MCF 10A (cell line): ENCODE results near the gene DLG2. TPM values are rescaled to one million over a fixed set of nuclear protein-coding genes. Genes with fewer than 3 reads are reported as not detected.

Experiments
- BruUV-seq: library from RNA; stranded (reverse); fragments of 400-500 nt; replicated peaks from 2 replicates; lab custom pipeline; 2021; lab: Mats Ljungman, UMichigan
- CTCF ChIA-PET: fragments of 300-600 bp; sonication (Branson Sonifier 250); formaldehyde crosslinking; extraction: SDS; loops from one replicate; lab custom pipeline; 2021; ENCODE audit warnings: antibody characterized with exemption, inconsistent platforms; lab: Yijun Ruan, JAX
- POLR2A ChIA-PET: fragments of 300-600, 350-650 bp; sonication (Branson Sonifier 250); formaldehyde crosslinking; extraction: SDS; loops from one replicate; lab custom pipeline; 2020; ENCODE audit warnings: antibody characterized with exemption, inconsistent platforms; lab: Yijun Ruan, JAX
- DNase-seq: peaks from one replicate; pipeline ENCODE4 v3.0.0-alpha.2; 2018; ENCODE audit not compliant: unreplicated experiment
- H3K27ac Mint-ChIP-seq: one replicate; pipeline ENCODE4 v1.8.0; 2022; ENCODE audit warnings: mild to moderate bottlenecking, low read depth, mixed read lengths; ENCODE audit not compliant: unreplicated experiment
- H3K27me3 Mint-ChIP-seq: one replicate; pipeline ENCODE4 v1.8.0; 2022; ENCODE audit warnings: mixed read lengths; ENCODE audit not compliant: insufficient read depth, unreplicated experiment
- H3K36me3 Mint-ChIP-seq: one replicate; pipeline ENCODE4 v1.8.0; 2022; ENCODE audit warnings: mild to moderate bottlenecking, moderate library complexity, mixed read lengths; ENCODE audit not compliant: insufficient read depth, unreplicated experiment
- H3K4me1 Mint-ChIP-seq: one replicate; pipeline ENCODE4 v1.8.0; 2022; ENCODE audit warnings: mixed read lengths; ENCODE audit not compliant: insufficient read depth, unreplicated experiment
- H3K4me3 Mint-ChIP-seq: one replicate; pipeline ENCODE4 v1.8.0; 2022; ENCODE audit warnings: mild to moderate bottlenecking, moderate library complexity, mixed read lengths; ENCODE audit not compliant: unreplicated experiment
- H3K9me3 Mint-ChIP-seq: one replicate; pipeline ENCODE4 v1.8.0; 2022; ENCODE audit warnings: mixed read lengths; ENCODE audit not compliant: unreplicated experiment
- intact Hi-C: fragments of 100-400 bp; cut with micrococcal nuclease; formaldehyde crosslinking; loops from 2 replicates; pipeline ENCODE4 v1.14.1; 2022
- total RNA-seq: library from RNA; stranded (reverse); gene quantifications from 2 replicates; pipeline ENCODE4 v1.2.3, GENCODE V29; 2022
- TF ChIP-seq, protein P1 (sequence below): fragments of 200-600 bp; IDR thresholded peaks from one replicate; pipeline ENCODE4 v1.8.0; 2022; ENCODE audit warnings: antibody characterized with exemption, mild to moderate bottlenecking; ENCODE audit not compliant: unreplicated experiment

Gene DLG2
- total RNA-seq, 1 experiment from 2014 or later = 0.26 TPM

DNA sequence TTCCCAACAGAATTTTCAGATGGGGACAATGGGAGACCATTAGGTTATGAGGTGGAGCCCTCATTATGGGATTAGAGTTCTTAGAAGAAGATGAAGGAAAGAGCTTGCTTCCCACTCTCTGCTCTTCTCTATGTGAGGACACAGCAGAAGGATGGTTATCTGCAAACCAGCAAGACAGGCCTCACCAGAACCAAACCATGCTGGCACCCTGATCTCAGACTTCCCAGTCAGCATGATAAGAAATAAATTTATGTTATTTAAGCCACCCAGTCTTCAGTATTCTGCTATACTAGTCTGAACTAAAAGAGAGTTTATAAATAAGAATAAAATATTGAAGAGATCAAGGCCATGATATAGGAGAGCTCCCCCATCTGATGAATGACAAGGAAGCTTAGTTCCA, 1394.6 kb downstream of the DLG2 start:
- H3K27ac Mint-ChIP-seq = no peak overlapping the region
- H3K9me3 Mint-ChIP-seq = peaks cover 13% of the 10 kb centered on the region
- H3K4me3 Mint-ChIP-seq = no peak overlapping the region
- no peaks in the 10 kb centered on the region for H3K4me1 Mint-ChIP-seq
- TF ChIP-seq, protein P1, sequence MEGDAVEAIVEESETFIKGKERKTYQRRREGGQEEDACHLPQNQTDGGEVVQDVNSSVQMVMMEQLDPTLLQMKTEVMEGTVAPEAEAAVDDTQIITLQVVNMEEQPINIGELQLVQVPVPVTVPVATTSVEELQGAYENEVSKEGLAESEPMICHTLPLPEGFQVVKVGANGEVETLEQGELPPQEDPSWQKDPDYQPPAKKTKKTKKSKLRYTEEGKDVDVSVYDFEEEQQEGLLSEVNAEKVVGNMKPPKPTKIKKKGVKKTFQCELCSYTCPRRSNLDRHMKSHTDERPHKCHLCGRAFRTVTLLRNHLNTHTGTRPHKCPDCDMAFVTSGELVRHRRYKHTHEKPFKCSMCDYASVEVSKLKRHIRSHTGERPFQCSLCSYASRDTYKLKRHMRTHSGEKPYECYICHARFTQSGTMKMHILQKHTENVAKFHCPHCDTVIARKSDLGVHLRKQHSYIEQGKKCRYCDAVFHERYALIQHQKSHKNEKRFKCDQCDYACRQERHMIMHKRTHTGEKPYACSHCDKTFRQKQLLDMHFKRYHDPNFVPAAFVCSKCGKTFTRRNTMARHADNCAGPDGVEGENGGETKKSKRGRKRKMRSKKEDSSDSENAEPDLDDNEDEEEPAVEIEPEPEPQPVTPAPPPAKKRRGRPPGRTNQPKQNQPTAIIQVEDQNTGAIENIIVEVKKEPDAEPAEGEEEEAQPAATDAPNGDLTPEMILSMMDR = no peak
- ChIA-PET CTCF (interaction anchor here (0.5 to 1.1 kb wide), 4 partner anchors 10 to 942 kb away, joined by 3 read pairs; no protein-coding TSS in a partner anchor), POLR2A (no interaction called here)
- intact Hi-C loops = no loop called here
- DNase-seq = no peak
- no peaks in the 10 kb centered on the region for H3K27me3 Mint-ChIP-seq
- no peaks in the 10 kb centered on the region for H3K36me3 Mint-ChIP-seq
- BruUV-seq = no TSS peak

DNA sequence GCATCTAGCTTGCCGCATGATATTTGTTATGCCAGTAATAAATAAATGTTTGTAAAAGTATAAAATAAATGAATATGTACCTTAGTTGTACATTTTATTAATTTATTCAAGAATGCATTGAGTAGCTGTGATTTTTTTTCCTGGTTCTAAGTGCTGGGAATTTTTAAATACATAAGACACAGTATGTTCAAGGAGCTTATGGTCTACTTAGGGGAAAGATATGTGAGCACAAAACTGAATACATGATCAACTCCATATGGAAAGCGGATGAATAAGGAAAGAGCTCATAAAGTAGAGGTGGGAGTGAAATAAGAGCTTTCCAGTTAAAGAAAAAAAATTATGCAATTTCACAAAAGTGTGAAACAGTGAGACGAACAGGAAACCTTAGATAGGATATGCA, 1396.7 kb downstream of the DLG2 start:
- H3K4me1 Mint-ChIP-seq = no peaks in the 10 kb centered on the region
- H3K27me3 Mint-ChIP-seq = no peaks in the 10 kb centered on the region
- TF ChIP-seq, protein P1 = no peak
- no peak overlapping the region for H3K4me3 Mint-ChIP-seq
- H3K27ac Mint-ChIP-seq = no peak overlapping the region
- intact Hi-C loops = no loop called here
- no peak for DNase-seq
- no peaks in the 10 kb centered on the region for H3K36me3 Mint-ChIP-seq
- ChIA-PET POLR2A (no interaction called here), CTCF (interaction anchor here (0.8 kb wide), 1 partner anchor 12 kb away, joined by 3 read pairs; no protein-coding TSS in a partner anchor)
- H3K9me3 Mint-ChIP-seq = peaks cover 13% of the 10 kb centered on the region
- no TSS peak for BruUV-seq

DNA sequence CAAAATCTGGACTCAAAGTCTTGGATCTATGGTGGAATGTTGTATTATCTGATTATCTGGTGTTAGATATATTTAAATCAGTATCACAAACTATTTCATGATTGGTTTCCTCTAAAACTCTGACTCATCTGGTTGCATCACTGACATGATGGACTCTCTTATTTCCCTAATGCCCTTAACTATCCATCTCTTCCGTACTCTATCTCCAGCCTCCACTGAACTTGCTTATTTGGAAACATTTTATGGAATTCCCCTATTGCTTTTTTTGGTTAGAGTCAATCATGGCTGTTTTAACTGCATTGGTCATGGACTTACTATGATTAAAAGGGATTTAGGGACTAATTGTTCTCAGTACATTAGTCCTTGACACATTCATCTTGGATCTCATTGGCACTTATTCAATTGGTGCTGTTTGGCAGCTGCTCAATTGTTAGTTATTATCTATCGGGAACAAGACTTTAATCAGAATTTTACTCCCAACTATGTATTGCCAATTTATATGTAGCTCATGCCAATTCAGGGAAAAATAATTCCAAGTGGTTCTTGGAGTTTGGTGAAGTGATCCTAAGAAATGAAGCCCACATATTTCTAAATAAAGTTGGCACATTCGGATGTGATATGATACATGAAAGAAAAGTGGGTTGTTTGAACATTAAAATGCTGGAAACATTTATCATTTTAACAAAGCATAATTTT, 1399.0 kb downstream of the DLG2 start:
- Mint-ChIP-seq H3K27me3 (no peaks in the 10 kb centered on the region), H3K9me3 (peaks cover 13% of the 10 kb centered on the region), H3K4me1 (no peaks in the 10 kb centered on the region), H3K27ac (no peak overlapping the region), H3K4me3 (no peak overlapping the region), H3K36me3 (no peaks in the 10 kb centered on the region)
- intact Hi-C loops = no loop called here
- no TSS peak for BruUV-seq
- CTCF ChIA-PET = interaction anchor here (0.7 kb wide), 1 partner anchor 1161 kb away, joined by 3 read pairs; no protein-coding TSS in a partner anchor
- POLR2A ChIA-PET = no interaction called here
- DNase-seq = no peak
- TF ChIP-seq, protein P1 = no peak

DNA sequence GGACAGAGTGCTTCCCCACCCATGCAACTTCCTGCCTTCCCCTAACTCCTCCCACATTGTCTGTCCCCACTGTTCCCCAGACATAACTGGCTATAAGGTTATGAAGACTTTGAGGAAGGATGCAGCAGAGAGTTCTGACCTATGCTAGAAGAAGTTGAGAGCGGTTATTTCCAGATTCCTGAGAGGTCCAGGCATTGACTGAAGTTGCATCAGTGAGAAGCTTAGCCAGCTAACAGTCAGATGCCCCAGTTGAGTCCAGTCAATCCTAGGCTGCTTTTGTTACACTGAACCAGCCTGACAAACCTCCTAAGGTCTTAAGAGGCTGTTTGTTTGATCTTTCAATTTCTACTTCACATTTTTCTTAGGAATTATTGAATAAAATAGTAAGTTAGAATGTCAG, 1403.1 kb downstream of the DLG2 start:
- Mint-ChIP-seq H3K4me1 (no peaks in the 10 kb centered on the region), H3K36me3 (no peaks in the 10 kb centered on the region), H3K4me3 (no peak overlapping the region), H3K9me3 (peaks cover 7% of the 10 kb centered on the region), H3K27me3 (peaks cover 10% of the 10 kb centered on the region), H3K27ac (no peak overlapping the region)
- intact Hi-C loops = no loop called here
- no peak for DNase-seq
- ChIA-PET CTCF (interaction anchor here (0.7 kb wide), 1 partner anchor 15 kb away, joined by 3 read pairs; no protein-coding TSS in a partner anchor), POLR2A (interaction anchor here (0.6 kb wide), 1 partner anchor 51 kb away, joined by 3 read pairs; no protein-coding TSS in a partner anchor)
- TF ChIP-seq, protein P1 = no peak
- no TSS peak for BruUV-seq
